ENCODE data around the gene DNAJB8.

DNA sequence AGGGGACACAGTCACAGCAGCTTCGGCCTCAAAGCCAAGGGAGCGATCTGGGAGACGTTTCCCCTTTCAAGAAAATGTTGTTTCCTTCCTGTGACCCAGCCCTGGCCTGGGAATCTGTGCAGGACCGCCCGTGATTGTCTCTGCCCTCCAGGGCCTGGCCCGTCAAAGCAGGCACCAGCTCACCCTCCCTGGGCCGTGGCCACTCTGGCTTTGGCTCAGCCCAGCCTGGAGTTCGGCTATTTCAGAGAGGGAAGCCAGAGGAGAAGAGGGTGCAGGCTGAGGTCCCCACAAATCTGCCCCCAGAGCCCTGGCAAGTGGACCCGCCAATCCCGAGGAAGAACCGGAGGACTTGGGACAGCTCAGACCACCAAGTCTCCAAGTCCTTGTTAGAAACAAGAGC, 13.6 kb upstream of the DNAJB8 start:
- no peak for TF ChIP-seq EZH2 (IDR thresholded peaks at IDR 0.05; ENCODE audit: insufficient read depth, low read length)
- TF ChIP-seq, protein P1, sequence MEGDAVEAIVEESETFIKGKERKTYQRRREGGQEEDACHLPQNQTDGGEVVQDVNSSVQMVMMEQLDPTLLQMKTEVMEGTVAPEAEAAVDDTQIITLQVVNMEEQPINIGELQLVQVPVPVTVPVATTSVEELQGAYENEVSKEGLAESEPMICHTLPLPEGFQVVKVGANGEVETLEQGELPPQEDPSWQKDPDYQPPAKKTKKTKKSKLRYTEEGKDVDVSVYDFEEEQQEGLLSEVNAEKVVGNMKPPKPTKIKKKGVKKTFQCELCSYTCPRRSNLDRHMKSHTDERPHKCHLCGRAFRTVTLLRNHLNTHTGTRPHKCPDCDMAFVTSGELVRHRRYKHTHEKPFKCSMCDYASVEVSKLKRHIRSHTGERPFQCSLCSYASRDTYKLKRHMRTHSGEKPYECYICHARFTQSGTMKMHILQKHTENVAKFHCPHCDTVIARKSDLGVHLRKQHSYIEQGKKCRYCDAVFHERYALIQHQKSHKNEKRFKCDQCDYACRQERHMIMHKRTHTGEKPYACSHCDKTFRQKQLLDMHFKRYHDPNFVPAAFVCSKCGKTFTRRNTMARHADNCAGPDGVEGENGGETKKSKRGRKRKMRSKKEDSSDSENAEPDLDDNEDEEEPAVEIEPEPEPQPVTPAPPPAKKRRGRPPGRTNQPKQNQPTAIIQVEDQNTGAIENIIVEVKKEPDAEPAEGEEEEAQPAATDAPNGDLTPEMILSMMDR (IDR thresholded peaks at IDR 0.05; ENCODE audit: insufficient read depth, low read depth, low read length), result no peak
